ENCODE data around the gene IL17RA.

Gene IL17RA

GRCh38 chr22:17158568-17159503 lies 74.0 kb downstream of the IL17RA start, which contains the start of gene HDHD5:
TSS of gene HDHD5 (minus strand) at chr22:17159277. CDS start at chr22:17159251, 26 bp downstream.
- DNase-seq = peak; percentile 66

DNA sequence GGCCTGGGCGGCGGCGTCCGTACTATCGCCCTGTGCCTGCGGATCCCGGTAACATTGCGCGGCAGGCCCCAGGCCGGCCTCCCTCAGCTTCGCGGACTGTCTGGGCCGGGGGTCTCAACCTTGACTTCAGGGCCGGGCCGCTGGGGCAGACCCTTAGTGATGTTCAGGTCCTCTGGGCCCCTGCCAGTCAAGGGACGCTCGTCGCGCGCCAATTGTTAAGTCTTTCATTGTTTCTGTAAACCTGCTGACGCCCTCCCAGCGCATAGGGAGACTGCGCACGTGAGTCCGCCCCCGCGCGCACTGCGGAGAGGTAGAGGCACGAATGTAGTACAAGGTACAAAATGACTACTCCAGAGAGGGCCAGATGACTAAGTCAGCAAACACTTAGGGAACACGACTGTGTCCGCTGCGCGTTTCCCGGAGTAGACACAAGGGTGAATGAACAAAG lies 74.7 kb downstream of the IL17RA start:
- DNase-seq = no peak

- DNase-seq = no peak
Measured at GRCh38 chr22:17161991-17162390, 77.2 kb downstream of the IL17RA start.

- DNase-seq = no peak
Measured at GRCh38 chr22:17162731-17163130, 77.9 kb downstream of the IL17RA start.

GRCh38 chr22:17164392-17165024 lies 79.7 kb downstream of the IL17RA start:
- no peak for DNase-seq

Measured in NCI-H226 (cell line).